T-cell (primary cell): ENCODE results near the gene FABP7. TPM values are rescaled to one million over a fixed set of nuclear protein-coding genes. Genes with fewer than 3 reads are reported as not detected.

Source experiments
- ATAC-seq, 4 experiments: fragments of 200-7000 bp in 3 of 4; fragments of 150-1000 bp in 1 of 4; cut with Tn5 transposase; replicated peaks in 1 of 4; 1 replicate in 3 of 4; 2 replicates in 1 of 4; pipeline ENCODE4 v1.10.0; 2021; ENCODE audit warnings: moderate library complexity in 3 of 4, mild to moderate bottlenecking in 2 of 4, moderate number of reproducible peaks in 1 of 4
- CTCF ChIA-PET, 2 donors: fragments of 300-600 bp; sonication (Branson Sonifier 250); formaldehyde crosslinking; loops; one replicate each; lab custom pipeline; 2022; ENCODE audit warnings: antibody characterized with exemption in 2 of 2; lab: Charles Lee
- POLR2A ChIA-PET, 2 donors: fragments of 300-600 bp; sonication (Branson Sonifier 250); formaldehyde crosslinking; loops; one replicate each; lab custom pipeline; 2022; ENCODE audit warnings: antibody characterized with exemption in 2 of 2; lab: Charles Lee
- DNase-seq, 35 experiments: peaks; one replicate each; pipeline versions ENCODE4 v3.0.0 to v3.0.0-alpha.2; 2013 to 2023
- H3K27ac ChIP-seq: one replicate; pipeline ENCODE4 v1.5.1; 2013; ENCODE audit warnings: low read length
- H3K27me3 ChIP-seq, 2 experiments: replicated peaks in 1 of 2; 1 replicate in 1 of 2; 2 replicates in 1 of 2; pipeline versions ENCODE4 v1.6.1 to v1.7.0; 2013; ENCODE audit warnings: low read length in 1 of 2, mixed read lengths in 1 of 2; ENCODE audit not compliant: control insufficient read depth in 2 of 2, insufficient read depth in 2 of 2; ENCODE audit errors: extremely low read depth in 1 of 2
- H3K36me3 ChIP-seq, 2 donors: 1 replicate in 1 of 2; 2 replicates in 1 of 2; pipeline versions ENCODE4 v1.6.1 to v1.7.0; 2013; ENCODE audit warnings: low read length in 1 of 2; ENCODE audit not compliant: control insufficient read depth in 2 of 2, insufficient read depth in 1 of 2; ENCODE audit errors: extremely low read depth in 1 of 2
- H3K4me1 ChIP-seq, 2 experiments: 1 replicate in 1 of 2; 2 replicates in 1 of 2; pipeline versions ENCODE4 v1.6.1 to v1.7.0; 2013; ENCODE audit warnings: low read length in 2 of 2, mixed read lengths in 1 of 2; ENCODE audit not compliant: insufficient read depth in 2 of 2, control insufficient read depth in 1 of 2; ENCODE audit errors: extremely low read depth in 1 of 2
- H3K4me3 ChIP-seq, 2 donors: 1 replicate in 1 of 2; 2 replicates in 1 of 2; pipeline versions ENCODE4 v1.5.1 to v1.7.0; 2013; ENCODE audit warnings: mild to moderate bottlenecking in 2 of 2, low read length in 1 of 2, moderate library complexity in 1 of 2; ENCODE audit not compliant: control insufficient read depth in 1 of 2; ENCODE audit errors: extremely low read depth in 1 of 2
- H3K9me3 ChIP-seq: 2 replicates; pipeline ENCODE4 v1.7.0; 2013
- H3K27ac Mint-ChIP-seq, 2 donors: one replicate each; pipeline ENCODE4 v1.8.0; 2020 to 2021; ENCODE audit warnings: mild to moderate bottlenecking in 2 of 2, mixed read lengths in 2 of 2
- H3K27me3 Mint-ChIP-seq, 2 donors: one replicate each; pipeline ENCODE4 v1.8.0; 2021 to 2022; ENCODE audit warnings: mixed read lengths in 2 of 2
- H3K36me3 Mint-ChIP-seq: one replicate; pipeline ENCODE4 v1.8.0; 2021; ENCODE audit warnings: mixed read lengths
- H3K4me1 Mint-ChIP-seq, 3 donors: one replicate each; pipeline ENCODE4 v1.8.0; 2020 to 2022; ENCODE audit warnings: mixed read lengths in 3 of 3, mild to moderate bottlenecking in 1 of 3
- H3K4me3 Mint-ChIP-seq, 3 donors: one replicate each; pipeline ENCODE4 v1.8.0; 2020 to 2022; ENCODE audit warnings: mild to moderate bottlenecking in 3 of 3, mixed read lengths in 3 of 3, moderate library complexity in 3 of 3
- H3K9me3 Mint-ChIP-seq, 3 donors: one replicate each; pipeline ENCODE4 v1.8.0; 2020 to 2022; ENCODE audit warnings: mixed read lengths in 3 of 3
- WGBS: methylation state at CpG from one replicate; pipeline ENCODE4 v1.1.5; 2013; ENCODE audit warnings: missing lambda C conversion rate; ENCODE audit not compliant: insufficient coverage; 5-methylcytosine and 5-hydroxymethylcytosine counted together
- total RNA-seq, 35 experiments: library from RNA in 6 of 35; stranded (reverse) in 6 of 35; fragments of 120-200 nt in 1 of 35; gene quantifications; one replicate each; pipeline versions ENCODE4 v1.2.1 to v1.2.4 and lab custom pipeline; 2013 to 2026

Gene FABP7
- total RNA-seq, 5 donors from 2014 or later (not counting 1 experiment from before 2014, with no cell fraction given): not detected

DNA sequence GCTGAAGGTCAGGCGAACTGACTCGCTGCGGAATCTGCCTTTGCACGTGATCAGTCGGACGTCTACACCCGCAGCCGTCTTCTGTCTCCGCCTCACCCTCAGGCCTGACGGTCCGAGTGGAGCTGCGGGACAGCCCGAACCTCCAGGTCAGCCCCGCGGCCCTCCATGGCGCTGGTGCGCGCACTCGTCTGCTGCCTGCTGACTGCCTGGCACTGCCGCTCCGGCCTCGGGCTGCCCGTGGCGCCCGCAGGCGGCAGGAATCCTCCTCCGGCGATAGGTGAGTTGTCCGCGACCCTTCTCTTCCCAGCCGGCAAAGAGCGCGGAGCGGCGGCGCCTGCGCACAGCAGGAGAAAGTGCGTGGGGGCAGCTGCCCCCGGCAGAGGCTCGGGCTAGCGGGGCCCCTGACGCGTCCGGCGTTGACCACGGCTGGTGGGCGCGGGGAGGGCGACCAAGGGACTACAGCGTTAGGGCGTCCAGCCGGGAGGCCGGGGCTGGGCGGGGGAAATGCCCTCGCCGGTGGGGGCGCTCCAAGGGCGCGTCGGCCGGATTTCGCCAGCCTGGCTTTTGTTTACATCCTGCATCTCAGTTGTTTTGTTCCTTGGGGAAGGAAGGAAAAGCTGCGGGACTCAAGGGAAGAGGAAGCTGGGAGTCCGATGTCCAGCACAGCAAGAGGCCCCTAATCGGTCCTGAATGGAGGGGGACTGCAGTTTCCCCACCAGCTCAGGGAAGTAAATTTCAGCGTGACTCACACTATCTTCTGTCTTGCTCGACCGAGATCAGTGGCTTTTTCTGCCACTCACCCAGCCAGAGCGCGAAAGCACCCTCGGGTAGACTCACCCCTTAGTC, 9.9 kb downstream of the FABP7 start, which contains the start of gene SMPDL3A:
SMPDL3A (plus strand) TSS at position 77 of the 846 bp plus-strand sequence; CDS start at position 166, 89 bp downstream.
- peaks cover 0 to 13% of the 10 kb centered on the region in 2 experiments for H3K4me1 ChIP-seq
- H3K27me3 ChIP-seq: peaks cover 3 to 17% of the 10 kb centered on the region in 2 experiments
- no peaks in the 10 kb centered on the region for H3K9me3 ChIP-seq
- ATAC-seq: peak; percentile 35 to 52 (median 43)
- ChIA-PET CTCF (no interaction called here), POLR2A (no interaction called here)
- H3K36me3 ChIP-seq: no peaks in the 10 kb centered on the region
- Mint-ChIP-seq H3K27me3 (peaks cover 49 to 52% of the 10 kb centered on the region in 2 donors), H3K36me3 (no peaks in the 10 kb centered on the region), H3K4me3 (peak within 1 kb of the TSS; percentile 72 to 75 (median 72)), H3K9me3 (no peaks in the 10 kb centered on the region), H3K4me1 (peaks cover 11 to 18% (median 11%) of the 10 kb centered on the region in 3 donors), H3K27ac (no peak within 1 kb of the TSS)
- H3K4me3 ChIP-seq: peak within 1 kb of the TSS; percentile 15 to 17
- WGBS: under 1% methylated on average over 60 of the region's 71 CpGs
- peak in 6 of 35 experiments; percentile 0 to 9 (median 4) for DNase-seq
- no peak within 1 kb of the TSS for H3K27ac ChIP-seq

DNA sequence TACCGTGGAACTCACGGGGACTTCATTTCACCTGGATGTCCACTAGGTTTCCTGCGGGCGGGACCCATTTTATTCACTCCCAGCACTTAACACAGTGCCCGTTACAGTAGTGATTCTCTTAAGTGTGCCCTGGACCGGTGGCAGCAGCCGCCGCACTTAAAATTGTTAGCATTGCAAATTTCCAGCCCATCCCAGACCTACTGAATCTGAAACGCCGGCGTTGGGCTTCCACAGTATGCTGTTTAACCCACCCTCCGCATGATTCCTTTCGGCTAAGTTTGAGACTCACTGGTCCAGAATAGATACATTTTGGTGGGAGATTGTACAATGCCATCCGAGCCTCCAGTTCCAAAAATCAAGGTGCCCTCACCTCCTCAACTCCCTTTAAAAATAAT, 10.5 kb downstream of the FABP7 start:
- no peaks in the 10 kb centered on the region for H3K9me3 ChIP-seq
- Mint-ChIP-seq H3K27ac (no peak overlapping the region), H3K9me3 (no peaks in the 10 kb centered on the region), H3K36me3 (no peaks in the 10 kb centered on the region), H3K4me3 (peak overlapping the region; percentile 72 to 75 (median 72)), H3K4me1 (peaks cover 11 to 18% (median 11%) of the 10 kb centered on the region in 3 donors), H3K27me3 (peaks cover 49 to 52% of the 10 kb centered on the region in 2 donors)
- no peaks in the 10 kb centered on the region for H3K36me3 ChIP-seq
- 6% methylated on average over 6 of the region's 14 CpGs for WGBS
- POLR2A ChIA-PET: no interaction called here
- DNase-seq (no peak), ATAC-seq (no peak)
- peaks cover 0 to 13% of the 10 kb centered on the region in 2 experiments for H3K4me1 ChIP-seq
- peaks cover 3 to 17% of the 10 kb centered on the region in 2 experiments for H3K27me3 ChIP-seq
- peak overlapping the region in 1 of 2 donors; percentile 17 for H3K4me3 ChIP-seq
- H3K27ac ChIP-seq: no peak overlapping the region
- CTCF ChIA-PET: no interaction called here

DNA sequence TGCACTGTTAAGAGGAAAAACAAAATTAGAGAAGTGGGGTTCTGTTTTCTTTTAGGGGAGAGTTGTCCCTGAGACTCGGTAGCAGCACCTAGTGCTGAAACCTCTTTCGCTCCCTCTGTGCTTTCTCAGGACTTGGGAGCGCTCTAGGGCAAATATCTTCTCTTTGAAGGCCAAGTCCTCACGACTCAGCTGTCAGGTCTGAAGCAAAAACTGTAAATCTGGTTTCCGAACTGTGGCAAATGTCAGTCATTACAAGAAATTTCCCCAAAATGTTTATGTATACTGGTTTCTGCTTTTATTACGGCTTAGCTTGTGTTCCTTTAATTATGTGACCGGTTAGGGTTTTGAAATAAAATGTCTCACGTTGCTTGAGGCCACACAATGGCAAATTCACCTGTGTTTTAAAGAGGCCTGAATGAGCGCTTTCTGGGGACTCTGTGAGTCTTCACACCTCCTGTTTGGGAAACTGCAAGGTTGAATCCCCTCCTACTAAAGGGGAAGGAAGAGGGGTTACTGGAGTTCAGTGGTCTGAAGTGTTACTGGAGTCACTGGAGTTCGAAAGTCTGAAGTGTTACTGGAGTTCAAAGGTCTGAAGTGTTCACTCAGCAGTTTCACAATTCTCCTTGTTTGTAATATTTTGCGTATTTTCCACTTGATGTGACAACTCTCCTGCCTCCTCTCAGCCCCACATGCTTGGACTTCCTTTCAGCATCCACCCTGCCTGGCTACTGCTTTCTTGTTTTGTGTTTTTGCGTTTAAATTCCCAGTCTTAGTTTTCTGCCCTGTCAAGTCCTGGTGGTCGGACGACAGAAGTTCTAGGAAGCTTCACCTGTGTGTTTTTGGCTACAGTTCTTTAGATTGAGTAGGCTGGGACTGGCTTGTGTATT, 11.2 kb downstream of the FABP7 start:
- ChIA-PET CTCF (no interaction called here), POLR2A (no interaction called here)
- H3K4me1 ChIP-seq: peaks cover 0 to 13% of the 10 kb centered on the region in 2 experiments
- H3K27me3 Mint-ChIP-seq: peaks cover 47 to 52% of the 10 kb centered on the region in 2 donors
- H3K4me1 Mint-ChIP-seq: peaks cover 11 to 18% (median 11%) of the 10 kb centered on the region in 3 donors
- H3K27me3 ChIP-seq: peaks cover 3 to 17% of the 10 kb centered on the region in 2 experiments
- no peak overlapping the region for H3K4me3 ChIP-seq
- ATAC-seq (no peak), DNase-seq (no peak)
- WGBS: 64% methylated on average over 5 of the region's 14 CpGs
- H3K4me3 Mint-ChIP-seq: peak overlapping the region in 2 of 3 donors; percentile 72 to 75
- H3K27ac Mint-ChIP-seq: no peak overlapping the region
- no peaks in the 10 kb centered on the region for H3K36me3 Mint-ChIP-seq
- H3K27ac ChIP-seq: no peak overlapping the region
- H3K9me3 ChIP-seq: no peaks in the 10 kb centered on the region
- H3K9me3 Mint-ChIP-seq: no peaks in the 10 kb centered on the region
- no peaks in the 10 kb centered on the region for H3K36me3 ChIP-seq

DNA sequence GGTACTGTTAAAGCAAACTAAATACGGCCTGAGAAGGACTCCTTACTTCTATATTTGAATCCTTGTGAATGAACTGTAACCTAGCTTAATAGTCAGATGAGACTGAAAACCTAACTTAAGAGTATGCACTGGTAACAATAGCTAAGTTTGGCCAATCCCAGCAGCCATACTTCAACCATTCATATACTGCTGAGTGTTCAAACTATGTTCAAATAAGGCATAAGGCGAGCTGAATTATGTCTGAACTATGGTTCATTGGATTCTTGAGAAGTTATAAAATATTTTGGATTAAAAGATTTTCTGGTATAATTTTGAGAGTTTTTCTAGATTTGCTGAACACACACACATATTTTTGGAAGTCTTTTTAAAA, 11.8 kb downstream of the FABP7 start:
- ATAC-seq: no peak
- peaks cover 3 to 17% of the 10 kb centered on the region in 2 experiments for H3K27me3 ChIP-seq
- Mint-ChIP-seq H3K27ac (no peak overlapping the region), H3K4me3 (peak overlapping the region in 1 of 3 donors; percentile 75), H3K36me3 (no peaks in the 10 kb centered on the region), H3K9me3 (no peaks in the 10 kb centered on the region), H3K4me1 (peaks cover 11 to 18% (median 11%) of the 10 kb centered on the region in 3 donors), H3K27me3 (peaks cover 47 to 52% of the 10 kb centered on the region in 2 donors)
- no CpG with 5 or more reads among the region's 2 CpGs for WGBS
- H3K4me3 ChIP-seq: no peak overlapping the region
- no peak for DNase-seq
- ChIA-PET POLR2A (no interaction called here), CTCF (no interaction called here)
- H3K36me3 ChIP-seq: no peaks in the 10 kb centered on the region
- peaks cover 0 to 13% of the 10 kb centered on the region in 2 experiments for H3K4me1 ChIP-seq
- H3K9me3 ChIP-seq: no peaks in the 10 kb centered on the region
- H3K27ac ChIP-seq: no peak overlapping the region

DNA sequence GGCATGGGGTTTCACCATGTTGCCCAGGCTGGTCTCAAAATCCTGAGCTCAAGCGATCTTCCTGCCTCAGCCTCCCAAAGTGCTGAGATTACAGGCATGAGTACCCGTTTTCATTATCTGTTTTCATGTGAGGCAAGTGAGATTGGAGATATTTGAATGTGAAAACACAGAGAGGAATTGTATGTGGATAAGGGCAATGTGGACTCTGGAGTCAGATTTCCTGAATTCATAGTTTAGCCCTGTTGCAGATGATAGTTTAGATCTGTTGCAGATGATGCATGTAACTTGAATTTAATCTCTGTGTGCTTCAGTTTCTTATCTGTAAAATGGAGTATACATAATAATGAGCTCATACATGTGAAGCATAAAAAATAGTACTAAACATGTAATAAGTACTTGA, 13.2 kb downstream of the FABP7 start:
- WGBS: 100% methylated on average over 1 of the region's 2 CpGs
- Mint-ChIP-seq H3K27ac (no peak overlapping the region), H3K4me3 (no peak overlapping the region), H3K4me1 (peaks cover 11 to 18% (median 11%) of the 10 kb centered on the region in 3 donors), H3K9me3 (no peaks in the 10 kb centered on the region), H3K36me3 (no peaks in the 10 kb centered on the region), H3K27me3 (peaks cover 44 to 45% of the 10 kb centered on the region in 2 donors)
- H3K4me3 ChIP-seq: no peak overlapping the region
- H3K9me3 ChIP-seq: no peaks in the 10 kb centered on the region
- no peak for DNase-seq
- H3K4me1 ChIP-seq: peaks cover 0 to 13% of the 10 kb centered on the region in 2 experiments
- no peaks in the 10 kb centered on the region for H3K36me3 ChIP-seq
- H3K27me3 ChIP-seq: peaks cover 3 to 17% of the 10 kb centered on the region in 2 experiments
- no peak for ATAC-seq
- H3K27ac ChIP-seq: no peak overlapping the region
- POLR2A ChIA-PET: no interaction called here
- CTCF ChIA-PET: interaction anchor here in 1 of 2 donors (0.8 kb wide), 1 partner anchor 46 kb away, joined by 6 read pairs; no protein-coding TSS in a partner anchor

DNA sequence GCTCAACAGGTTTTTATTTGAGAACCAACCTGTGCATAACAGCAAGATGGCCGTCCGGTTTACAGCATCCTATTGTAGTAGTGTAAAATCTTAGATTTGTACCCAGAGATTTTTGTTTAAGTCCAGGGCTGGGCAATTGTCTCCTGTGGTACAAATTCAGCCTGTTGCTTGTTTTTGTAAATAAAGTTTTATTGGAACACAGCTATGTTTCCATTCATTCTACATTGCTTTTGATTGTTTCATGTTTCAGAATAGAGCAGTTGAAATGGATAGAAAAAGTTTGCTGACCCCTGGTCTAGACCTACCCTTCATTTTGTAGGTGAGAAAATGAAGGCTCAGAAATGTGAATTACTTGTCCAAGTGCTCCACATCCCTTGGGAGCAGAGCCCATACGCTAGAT, 18.0 kb downstream of the FABP7 start:
- Mint-ChIP-seq H3K27ac (no peak overlapping the region), H3K36me3 (no peaks in the 10 kb centered on the region), H3K4me3 (no peak overlapping the region), H3K4me1 (no peaks in the 10 kb centered on the region), H3K9me3 (no peaks in the 10 kb centered on the region), H3K27me3 (peaks cover 10 to 14% of the 10 kb centered on the region in 2 donors)
- CTCF ChIA-PET: interaction anchor here in 1 of 2 donors (0.5 kb wide), 1 partner anchor 204 kb away, joined by 3 read pairs; no protein-coding TSS in a partner anchor
- Histone ChIP-seq H3K4me1 (no peaks in the 10 kb centered on the region), H3K36me3 (no peaks in the 10 kb centered on the region), H3K9me3 (no peaks in the 10 kb centered on the region), H3K4me3 (no peak overlapping the region), H3K27me3 (no peaks in the 10 kb centered on the region), H3K27ac (no peak overlapping the region)
- POLR2A ChIA-PET: interaction anchor here in 1 of 2 donors (0.6 kb wide), 1 partner anchor 10 kb away, joined by 6 read pairs; no protein-coding TSS in a partner anchor
- DNase-seq (no peak), ATAC-seq (no peak)
- 89% methylated on average over 3 of the region's 3 CpGs for whole genome bisulfite sequencing
